ENCODE measurements around the gene BRSK1.

BRSK1 gene

DNA sequence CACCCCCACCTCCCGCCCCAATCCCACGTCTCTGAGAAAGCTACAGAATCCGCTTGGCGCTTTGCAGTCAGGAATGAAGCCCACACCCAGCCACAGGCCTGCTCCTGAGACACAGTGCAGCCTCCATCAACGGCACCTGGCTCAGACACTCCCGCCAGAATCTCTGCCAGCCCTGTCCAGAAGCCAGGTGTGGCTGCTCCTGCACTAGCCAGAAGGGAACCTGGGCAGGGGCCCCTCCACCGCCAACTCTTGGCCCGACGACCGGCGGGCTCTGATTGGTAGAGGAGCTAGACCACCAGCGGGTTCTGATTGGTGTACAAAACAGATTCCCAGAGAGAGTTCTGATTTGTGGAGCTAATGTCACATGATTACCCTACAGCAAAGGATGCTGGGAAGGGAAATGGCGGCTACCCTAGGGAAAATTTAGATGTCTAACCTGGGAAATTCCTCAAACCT, 22.1 kb upstream of the BRSK1 start:
- Mint-ChIP-seq H3K27ac (peak overlapping the region; percentile 67), H3K36me3 (peaks cover 32% of the 10 kb centered on the region), H3K4me3 (no peak overlapping the region), H3K9me3 (peaks cover 4% of the 10 kb centered on the region), H3K4me1 (peaks cover 32% of the 10 kb centered on the region)
- DNase-seq (ENCODE audit: low spot score in 2 of 2): no peak
- no peak for ATAC-seq

DNA sequence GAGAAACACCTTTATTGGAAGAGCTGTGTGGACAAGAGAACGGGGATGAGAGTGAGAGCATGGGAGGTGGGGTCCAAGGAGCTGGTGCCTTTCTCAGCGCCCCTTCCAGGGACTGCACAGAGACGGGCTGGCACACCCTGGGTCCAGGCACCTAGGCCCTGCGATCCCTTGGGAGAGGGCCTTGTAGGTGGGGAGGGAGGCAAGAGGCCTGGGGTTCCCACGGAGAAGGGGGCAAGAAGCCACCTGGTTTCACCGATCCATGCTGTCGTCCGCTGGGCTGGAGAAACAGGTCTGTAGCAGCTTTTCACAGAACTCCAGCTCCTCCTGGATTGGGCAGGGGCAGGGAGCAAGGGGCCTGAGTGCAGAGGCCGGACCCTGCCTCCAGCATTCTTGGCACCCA, 21.4 kb upstream of the BRSK1 start:
- Mint-ChIP-seq H3K9me3 (peaks cover 4% of the 10 kb centered on the region), H3K4me1 (peaks cover 26% of the 10 kb centered on the region), H3K27ac (peak overlapping the region; percentile 67), H3K4me3 (no peak overlapping the region), H3K36me3 (peaks cover 26% of the 10 kb centered on the region)
- no peak for ATAC-seq
- DNase-seq (ENCODE audit: low spot score in 2 of 2): no peak

- no peak overlapping the region for H3K4me3 Mint-ChIP-seq
- H3K9me3 Mint-ChIP-seq: peaks cover 4% of the 10 kb centered on the region
- no peak overlapping the region for H3K27ac Mint-ChIP-seq
- H3K36me3 Mint-ChIP-seq: peaks cover 10% of the 10 kb centered on the region
- ATAC-seq: no peak
- no peak for DNase-seq (ENCODE audit: low spot score in 2 of 2)
- peaks cover 18% of the 10 kb centered on the region for H3K4me1 Mint-ChIP-seq
Observed at GRCh38 chr19:55264531-55264930, 19.3 kb upstream of the BRSK1 start.

- DNase-seq (ENCODE audit: low spot score in 2 of 2) (no peak), ATAC-seq (no peak)
- no peak overlapping the region for H3K4me3 Mint-ChIP-seq
- H3K27ac Mint-ChIP-seq: no peak overlapping the region
- peaks cover 9% of the 10 kb centered on the region for H3K36me3 Mint-ChIP-seq
- peaks cover 13% of the 10 kb centered on the region for H3K4me1 Mint-ChIP-seq
- peaks cover 4% of the 10 kb centered on the region for H3K9me3 Mint-ChIP-seq
Observed at GRCh38 chr19:55265173-55265572, 18.6 kb upstream of the BRSK1 start.

DNA sequence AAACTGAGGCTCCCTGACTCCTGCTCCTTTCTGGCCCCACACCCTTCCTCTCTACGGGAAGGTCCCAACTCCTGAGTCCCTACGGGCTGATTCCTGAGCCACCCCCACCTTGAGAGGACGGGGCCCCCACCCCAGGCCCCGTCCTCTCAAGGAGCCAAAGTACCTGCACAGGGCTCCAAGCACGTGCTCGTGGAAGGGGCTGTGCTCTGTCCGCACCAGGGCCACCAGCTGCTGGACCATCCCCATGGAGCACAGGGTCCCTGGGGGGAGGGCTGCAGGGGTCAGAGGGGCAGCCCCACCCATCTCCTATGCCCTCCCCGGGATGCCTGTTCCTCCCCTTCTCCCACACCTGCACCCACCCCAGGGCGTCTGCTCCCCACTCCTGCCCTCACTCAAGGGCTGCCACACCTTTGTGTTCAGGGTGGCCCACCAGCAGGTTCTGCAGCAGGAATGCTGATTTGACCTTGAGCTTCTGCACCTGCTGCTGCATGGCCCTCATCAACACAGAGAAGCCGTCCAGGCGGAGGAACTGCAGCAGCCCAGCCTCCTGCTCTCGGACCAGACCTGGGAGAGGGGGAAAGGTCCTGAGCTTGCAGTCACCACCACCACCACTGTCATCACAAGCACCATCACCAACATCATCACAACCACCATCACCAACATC, 17.9 kb upstream of the BRSK1 start:
- Mint-ChIP-seq H3K4me3 (no peak overlapping the region), H3K27ac (peak overlapping the region; percentile 63), H3K36me3 (peaks cover 16% of the 10 kb centered on the region), H3K4me1 (peaks cover 9% of the 10 kb centered on the region), H3K9me3 (peaks cover 4% of the 10 kb centered on the region)
- DNase-seq (ENCODE audit: low spot score in 2 of 2) (no peak), ATAC-seq (no peak)

DNA sequence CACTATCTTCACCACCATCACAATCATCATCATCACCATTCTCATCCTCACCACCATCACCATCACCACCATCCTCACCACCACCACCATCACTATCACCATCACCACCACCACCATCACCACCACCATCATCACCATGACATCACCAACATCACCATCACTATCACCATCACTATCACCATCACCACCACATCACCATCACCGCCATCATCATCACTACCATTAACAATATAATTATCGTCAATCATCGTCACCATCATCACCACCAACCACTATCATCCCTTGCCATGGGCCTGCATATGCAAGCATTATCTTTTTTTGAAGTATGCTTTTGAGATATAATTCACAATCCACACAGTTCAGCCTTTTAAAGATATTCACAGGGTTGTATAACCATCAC, 17.4 kb upstream of the BRSK1 start:
- H3K36me3 Mint-ChIP-seq: peaks cover 21% of the 10 kb centered on the region
- peaks cover 4% of the 10 kb centered on the region for H3K9me3 Mint-ChIP-seq
- peaks cover 9% of the 10 kb centered on the region for H3K4me1 Mint-ChIP-seq
- no peak for DNase-seq (ENCODE audit: low spot score in 2 of 2)
- H3K4me3 Mint-ChIP-seq: no peak overlapping the region
- peak overlapping the region; percentile 63 for H3K27ac Mint-ChIP-seq
- no peak for ATAC-seq

DNA sequence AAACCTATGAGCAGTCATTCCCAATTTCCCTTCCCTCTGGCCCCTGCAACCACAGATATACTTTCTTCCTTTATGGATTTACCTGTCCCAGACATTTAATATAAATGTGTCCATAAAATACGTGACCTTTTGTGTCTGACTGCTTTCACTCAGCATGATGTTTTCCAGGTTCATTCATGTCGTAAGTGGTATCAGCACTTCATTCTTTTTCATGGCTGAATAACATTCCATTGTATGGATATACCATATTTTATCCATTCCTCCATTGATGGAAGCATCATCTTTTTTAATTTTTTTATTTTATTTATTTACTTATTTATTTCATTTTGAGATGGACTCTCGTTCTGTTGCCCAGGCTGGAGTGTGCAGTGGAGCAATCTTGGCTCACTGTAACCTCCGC, 17.0 kb upstream of the BRSK1 start:
- Mint-ChIP-seq H3K4me3 (no peak overlapping the region), H3K27ac (peak overlapping the region; percentile 63), H3K9me3 (peaks cover 4% of the 10 kb centered on the region), H3K4me1 (peaks cover 9% of the 10 kb centered on the region), H3K36me3 (peaks cover 26% of the 10 kb centered on the region)
- ATAC-seq: no peak
- DNase-seq (ENCODE audit: low spot score in 2 of 2): no peak

GRCh38 chr19:55269299-55269698, 14.5 kb upstream of the BRSK1 start:
- Mint-ChIP-seq H3K36me3 (peaks cover 45% of the 10 kb centered on the region), H3K27ac (no peak overlapping the region), H3K9me3 (peaks cover 4% of the 10 kb centered on the region), H3K4me3 (no peak overlapping the region), H3K4me1 (peaks cover 9% of the 10 kb centered on the region)
- no peak for DNase-seq (ENCODE audit: low spot score in 2 of 2)
- ATAC-seq: no peak

- H3K4me3 Mint-ChIP-seq: no peak overlapping the region
- peak; percentile 19 for ATAC-seq
- peaks cover 9% of the 10 kb centered on the region for H3K4me1 Mint-ChIP-seq
- DNase-seq (ENCODE audit: low spot score in 2 of 2): no peak
- H3K27ac Mint-ChIP-seq: no peak overlapping the region
- H3K36me3 Mint-ChIP-seq: peaks cover 55% of the 10 kb centered on the region
- peaks cover 4% of the 10 kb centered on the region for H3K9me3 Mint-ChIP-seq
Observed at GRCh38 chr19:55270172-55270942, 13.4 kb upstream of the BRSK1 start.

DNA sequence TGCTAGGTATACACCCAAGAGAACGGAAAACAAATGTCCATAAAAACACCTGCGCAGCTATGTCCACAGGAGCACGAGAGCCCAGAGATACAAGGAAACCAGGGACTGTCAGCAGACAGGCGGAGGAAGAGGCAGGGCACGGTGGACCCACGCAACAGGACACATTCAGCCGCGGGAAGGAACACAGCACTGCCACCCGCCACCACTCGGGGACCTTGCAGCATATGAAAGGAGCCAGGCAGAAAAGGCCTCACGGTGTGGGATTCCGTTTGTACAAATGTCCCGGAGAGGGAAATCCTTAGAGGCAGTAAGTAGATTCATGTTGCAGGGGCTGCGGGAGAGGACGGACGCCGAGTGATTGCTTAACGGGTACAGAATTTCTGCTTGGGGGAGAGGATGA, 11.7 kb upstream of the BRSK1 start:
- ATAC-seq (no peak), DNase-seq (ENCODE audit: low spot score in 2 of 2) (no peak)
- H3K9me3 Mint-ChIP-seq: no peaks in the 10 kb centered on the region
- peaks cover 11% of the 10 kb centered on the region for H3K4me1 Mint-ChIP-seq
- peak overlapping the region; percentile 21 for H3K27ac Mint-ChIP-seq
- peaks cover 60% of the 10 kb centered on the region for H3K36me3 Mint-ChIP-seq
- H3K4me3 Mint-ChIP-seq: no peak overlapping the region

GRCh38 chr19:55273978-55274707, 9.7 kb upstream of the BRSK1 start:
- no peak for DNase-seq (ENCODE audit: low spot score in 2 of 2)
- Mint-ChIP-seq H3K36me3 (peaks cover 63% of the 10 kb centered on the region), H3K9me3 (no peaks in the 10 kb centered on the region), H3K4me3 (no peak overlapping the region), H3K4me1 (peaks cover 20% of the 10 kb centered on the region), H3K27ac (no peak overlapping the region)
- no peak for ATAC-seq

- ATAC-seq: peak; percentile 65
- H3K36me3 Mint-ChIP-seq: peaks cover 61% of the 10 kb centered on the region
- peaks cover 40% of the 10 kb centered on the region for H3K4me1 Mint-ChIP-seq
- H3K4me3 Mint-ChIP-seq: peak overlapping the region; percentile 100
- no peaks in the 10 kb centered on the region for H3K9me3 Mint-ChIP-seq
- peak overlapping the region; percentile 92 for H3K27ac Mint-ChIP-seq
- DNase-seq (ENCODE audit: low spot score in 2 of 2): no peak
Observed at GRCh38 chr19:55275851-55276719, 7.7 kb upstream of the BRSK1 start.

- H3K4me1 Mint-ChIP-seq: peaks cover 45% of the 10 kb centered on the region
- peak overlapping the region; percentile 100 for H3K4me3 Mint-ChIP-seq
- no peaks in the 10 kb centered on the region for H3K9me3 Mint-ChIP-seq
- no peak for DNase-seq (ENCODE audit: low spot score in 2 of 2)
- peaks cover 54% of the 10 kb centered on the region for H3K36me3 Mint-ChIP-seq
- no peak for ATAC-seq
- peak overlapping the region; percentile 92 for H3K27ac Mint-ChIP-seq
Observed at GRCh38 chr19:55276720-55277430, 6.9 kb upstream of the BRSK1 start.

GRCh38 chr19:55277494-55277893, 6.3 kb upstream of the BRSK1 start:
- no peak for DNase-seq (ENCODE audit: low spot score in 2 of 2)
- H3K4me3 Mint-ChIP-seq: peak overlapping the region; percentile 100
- peak overlapping the region; percentile 92 for H3K27ac Mint-ChIP-seq
- peaks cover 45% of the 10 kb centered on the region for H3K4me1 Mint-ChIP-seq
- no peak for ATAC-seq
- no peaks in the 10 kb centered on the region for H3K9me3 Mint-ChIP-seq
- H3K36me3 Mint-ChIP-seq: peaks cover 47% of the 10 kb centered on the region

Data from stimulated activated effector memory CD8-positive, alpha-beta T cell treated with anti-CD3 and anti-CD28 coated beads, Interleukin-12 subunit alpha, Interleukin-12 subunit beta, amount 100 ng/mL, for 72 hours (primary cell).